GM18505 (cell line): ENCODE results near the gene HES5.

Experiments used
- ATAC-seq: cut with Tn5 transposase; IDR thresholded peaks from one replicate; pipeline ENCODE4 v1.9.1; 2021; ENCODE audit not compliant: unreplicated experiment
- POLR2A ChIP-seq: IDR thresholded peaks from 4 replicates; pipeline ENCODE4 v1.6.1; 2011; ENCODE audit warnings: borderline replicate concordance; ENCODE audit not compliant: insufficient read depth, insufficient read length; ENCODE audit errors: extremely low read depth

The HES5 gene

GRCh38 chr1:2495546-2495945 is 34.5 kb downstream of the HES5 start:
- TF ChIP-seq POLR2A, result no peak
- ATAC-seq, result no peak

- no peak for ATAC-seq
- TF ChIP-seq POLR2A, result no peak
Observed at GRCh38 chr1:2495026-2495425, 35.0 kb downstream of the HES5 start.

DNA sequence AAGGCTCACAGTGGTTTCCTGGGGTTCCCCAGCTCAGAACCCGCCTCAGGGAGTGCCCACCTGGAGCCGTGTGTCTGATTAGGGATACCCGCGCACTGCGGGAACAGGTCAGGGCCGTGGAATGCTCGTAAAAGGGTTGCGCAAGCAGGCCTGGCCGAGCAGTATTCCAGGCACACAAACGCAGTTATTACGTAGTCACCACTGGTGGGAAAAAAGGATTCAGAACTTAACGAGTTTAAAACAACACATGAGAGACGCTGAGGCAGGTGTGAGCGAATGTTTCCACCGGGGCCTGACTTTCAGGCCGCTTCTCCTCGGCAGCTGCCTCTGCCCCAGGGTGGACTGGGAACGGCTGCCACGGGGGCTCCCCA is 35.8 kb downstream of the HES5 start:
- no peak for ATAC-seq
- no peak for TF ChIP-seq POLR2A

- ATAC-seq, result no peak
Observed at GRCh38 chr1:2493691-2494322, 36.3 kb downstream of the HES5 start.

GRCh38 chr1:2493218-2493617 is 36.8 kb downstream of the HES5 start:
- ATAC-seq, result no peak
- TF ChIP-seq POLR2A, result no peak

More at GRCh38 chr1:2493691-2494322, 36.3 kb downstream of the HES5 start:
- TF ChIP-seq POLR2A, result no peak

DNA sequence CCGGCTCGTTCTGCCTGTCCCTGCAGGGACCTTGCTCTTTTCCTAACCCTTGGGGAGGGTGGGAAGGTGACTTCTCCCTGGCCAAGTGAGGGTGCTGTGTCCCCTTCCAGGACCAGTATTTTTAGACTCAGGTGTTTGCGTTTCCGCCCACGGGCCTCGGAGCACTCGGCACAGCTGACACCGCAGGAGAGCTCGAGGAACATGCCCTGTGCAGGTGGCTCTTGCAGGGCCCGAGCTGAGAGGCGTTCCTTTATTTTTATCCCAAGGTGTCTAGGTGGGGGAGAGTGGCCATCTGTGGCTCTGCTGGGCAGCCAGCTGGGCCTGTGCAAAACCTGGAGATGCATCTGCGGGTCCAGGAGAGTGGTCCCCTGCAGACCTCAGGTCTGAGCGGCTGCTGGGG is 38.0 kb downstream of the HES5 start:
- ATAC-seq, result no peak
- no peak for TF ChIP-seq POLR2A

DNA sequence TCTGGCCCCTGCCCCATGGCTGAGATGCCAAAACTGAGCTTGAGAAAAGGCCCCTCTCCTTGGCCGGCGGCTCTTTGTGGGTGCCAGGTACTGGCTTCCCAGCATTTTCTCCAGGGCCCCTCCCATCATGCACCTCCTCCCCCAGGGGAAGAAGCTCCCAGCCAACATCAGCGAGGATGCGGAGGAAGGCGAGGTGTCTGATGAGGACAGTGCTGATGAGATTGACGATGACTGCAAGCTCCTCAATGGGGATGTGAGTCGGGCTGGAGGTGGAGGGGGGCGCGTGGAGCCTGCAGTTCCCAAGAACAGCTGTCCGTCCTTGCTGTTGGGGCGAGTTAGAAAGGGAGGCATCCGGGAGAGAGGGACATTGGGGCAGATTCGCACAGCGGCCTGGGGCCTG is 40.4 kb downstream of the HES5 start:
- ATAC-seq, result no peak
- TF ChIP-seq POLR2A, result no peak

DNA sequence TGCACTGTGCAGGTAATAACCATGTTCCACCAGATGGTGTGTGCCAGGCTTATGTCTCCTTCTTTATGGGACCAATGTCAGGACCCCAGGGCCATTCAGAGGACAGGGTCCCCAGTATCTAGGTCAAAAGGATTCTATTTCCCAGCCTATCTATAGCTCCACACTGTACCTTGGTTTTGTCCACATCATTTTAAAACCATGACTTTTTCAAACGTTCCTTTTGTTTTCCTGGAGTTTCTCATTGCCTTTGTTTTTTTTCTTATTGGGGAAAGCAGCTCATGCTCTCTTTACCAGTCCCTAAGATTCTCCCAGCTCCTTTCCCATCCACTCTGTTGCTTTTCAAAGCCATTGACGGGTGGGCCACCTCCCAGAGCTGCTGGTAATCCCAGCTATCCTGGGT is 41.4 kb downstream of the HES5 start:
- ATAC-seq, result no peak
- TF ChIP-seq POLR2A, result no peak

GRCh38 chr1:2486558-2486957 is 43.5 kb downstream of the HES5 start:
- TF ChIP-seq POLR2A, result no peak
- no peak for ATAC-seq

DNA sequence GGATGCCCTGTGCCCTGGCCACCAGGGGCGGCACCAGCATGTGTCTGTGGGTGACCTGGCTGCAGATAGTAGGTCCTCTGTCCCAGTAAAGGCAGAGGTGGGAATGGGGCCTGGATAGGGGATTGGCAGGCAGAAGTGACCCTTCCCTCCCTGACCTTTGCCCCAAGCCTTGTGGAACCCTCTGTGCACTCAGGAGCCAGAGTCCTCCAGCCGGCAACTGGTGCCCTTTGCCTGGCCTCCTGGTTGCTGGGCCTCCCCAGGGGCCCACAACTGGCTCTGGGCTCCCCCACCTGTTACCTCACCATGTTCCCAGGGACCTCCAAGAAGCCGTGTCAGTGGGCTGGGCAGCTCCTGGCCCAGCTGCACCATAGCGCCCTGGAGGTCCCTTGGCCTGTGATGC is 44.0 kb downstream of the HES5 start:
- ATAC-seq, result no peak
- TF ChIP-seq POLR2A, result no peak

DNA sequence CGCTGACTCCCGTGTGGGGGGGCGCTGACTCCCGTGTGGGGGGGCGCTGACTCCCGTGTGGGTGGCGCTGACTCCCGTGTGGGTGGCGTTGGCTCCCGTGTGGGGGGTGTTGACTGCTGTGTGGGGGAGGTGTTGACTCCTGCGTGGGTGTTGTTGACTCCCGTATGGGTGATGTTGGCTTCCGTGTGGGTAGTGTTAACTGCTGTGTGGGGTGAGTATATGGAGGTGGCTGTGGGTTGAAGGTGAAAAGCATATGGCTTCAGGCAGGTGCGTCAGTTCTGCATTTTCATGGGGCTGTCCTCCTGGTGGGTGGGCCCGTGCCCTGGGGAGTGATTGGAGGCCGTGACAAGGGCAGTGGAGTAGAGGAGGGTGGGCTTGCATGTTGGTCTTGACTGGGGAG is 46.1 kb downstream of the HES5 start:
- TF ChIP-seq POLR2A, result no peak
- ATAC-seq, result no peak

DNA sequence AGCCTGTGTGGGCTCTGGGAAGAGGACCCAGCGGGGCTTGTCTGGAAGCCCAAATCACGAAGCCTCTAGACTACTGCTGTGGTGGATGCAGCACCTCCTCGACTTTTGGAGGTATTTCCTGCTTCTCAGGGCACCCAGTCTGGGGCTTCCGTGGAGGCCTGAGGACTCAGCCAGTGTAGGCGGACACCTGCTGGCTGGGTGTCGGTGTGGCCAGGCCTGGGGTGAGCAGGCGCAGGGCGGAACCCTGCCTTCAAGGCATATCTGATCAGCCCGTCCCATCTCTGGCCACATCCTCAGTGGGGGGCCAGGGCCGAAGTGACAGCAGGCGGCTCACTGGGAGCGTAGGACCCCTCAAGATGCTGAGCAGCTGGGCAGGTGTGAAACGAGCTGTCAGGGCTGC is 47.0 kb downstream of the HES5 start:
- ATAC-seq, result no peak
- no peak for TF ChIP-seq POLR2A

DNA sequence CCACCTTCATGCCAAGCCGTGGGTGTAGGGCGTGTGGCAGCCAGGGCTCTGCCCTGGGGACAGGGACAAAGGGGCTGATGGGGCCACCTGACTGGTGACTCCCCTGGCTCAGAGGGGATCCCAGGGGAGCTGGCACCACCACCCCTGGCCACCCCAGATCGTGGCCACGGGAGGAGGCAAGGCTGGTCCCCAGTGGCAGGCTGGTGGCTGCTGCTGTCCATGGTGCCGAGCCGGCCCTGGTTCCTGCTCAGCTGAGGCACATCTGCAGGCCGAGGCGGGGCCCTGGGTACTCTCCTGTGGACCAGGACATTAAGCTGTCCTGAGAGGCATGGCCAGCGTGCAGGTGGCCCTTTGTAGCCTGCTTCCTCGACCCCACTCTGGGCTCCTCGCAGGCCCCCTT is 47.5 kb downstream of the HES5 start:
- no peak for ATAC-seq
- TF ChIP-seq POLR2A, result no peak

DNA sequence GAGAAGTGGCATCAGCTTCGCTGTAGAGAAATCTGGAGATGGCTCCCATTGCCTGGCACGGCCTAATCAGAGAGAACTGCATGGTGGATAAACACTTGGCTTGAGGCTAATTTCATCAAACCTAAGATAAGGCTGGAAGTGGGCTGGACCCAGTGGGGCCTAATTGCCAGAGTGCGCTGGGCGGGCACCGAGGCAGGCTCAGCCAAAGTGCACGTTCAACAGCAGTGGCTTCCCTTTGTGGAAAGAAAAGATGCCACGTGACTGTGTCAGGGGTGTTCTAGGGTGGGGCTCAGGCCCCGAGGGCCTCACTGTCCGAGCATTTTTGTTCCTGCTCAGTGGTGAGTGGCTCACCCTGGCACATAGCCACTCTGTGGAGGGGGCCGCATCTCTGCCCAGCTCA is 48.2 kb downstream of the HES5 start:
- TF ChIP-seq POLR2A, result no peak
- no peak for ATAC-seq

DNA sequence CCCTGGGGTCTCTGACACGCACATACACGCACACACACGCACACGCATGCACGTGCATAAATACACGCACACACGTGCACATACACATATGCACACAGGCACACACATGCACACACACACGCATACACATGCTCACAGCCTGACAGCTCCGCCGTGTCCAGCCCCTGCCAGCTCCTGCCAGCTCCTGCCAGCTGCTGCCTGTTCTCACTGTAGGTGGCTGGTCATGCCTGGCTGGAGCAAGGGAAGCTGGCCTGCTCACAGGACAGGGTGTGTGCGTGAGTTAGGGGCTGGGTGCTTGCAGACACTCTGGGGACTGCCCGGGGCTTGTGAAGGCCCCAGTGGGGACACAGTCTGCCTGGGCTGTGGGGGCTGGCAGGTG is 49.1 kb downstream of the HES5 start:
- ATAC-seq, result no peak
- no peak for TF ChIP-seq POLR2A
